Retinal pigment epithelial cell (primary cell): Measurements from ENCODE around the gene HS6ST1.

Experiments used
- DNase-seq: peaks from one replicate; pipeline ENCODE4 v3.0.0-alpha.2; 2010; ENCODE audit warnings: low read depth
- H3K4me3 ChIP-seq: 2 replicates; pipeline ENCODE4 v1.5.1; 2011; ENCODE audit warnings: mild to moderate bottlenecking, low read length, control low read depth, moderate library complexity
- TF ChIP-seq, protein P1 (sequence below): conservative IDR thresholded peaks from 2 replicates; pipeline ENCODE4 v1.5.1; 2011; ENCODE audit warnings: low read depth, low read length, control low read depth, inconsistent platforms

Gene HS6ST1

DNA sequence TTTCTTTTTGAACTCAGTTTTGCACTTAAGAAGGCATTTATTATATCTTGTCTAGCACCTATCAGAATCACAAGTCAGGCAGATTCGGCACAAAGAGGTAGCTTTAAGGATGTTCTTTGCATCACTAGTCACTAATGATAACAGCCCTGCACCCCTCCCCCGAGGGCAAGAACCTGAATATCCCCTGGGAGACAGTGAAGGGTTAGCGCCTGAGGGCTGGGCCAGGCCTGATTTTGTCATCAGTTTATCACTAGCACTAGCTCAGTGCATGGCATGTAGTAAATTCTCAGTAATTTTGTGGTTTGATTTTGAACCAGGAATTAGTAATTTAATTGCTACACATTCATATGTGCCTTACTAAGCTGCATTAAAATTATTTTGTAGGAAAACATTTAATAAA lies 23.9 kb upstream of the HS6ST1 start:
- DNase-seq = no peak
- no peak overlapping the region for H3K4me3 ChIP-seq
- TF ChIP-seq, protein P1, sequence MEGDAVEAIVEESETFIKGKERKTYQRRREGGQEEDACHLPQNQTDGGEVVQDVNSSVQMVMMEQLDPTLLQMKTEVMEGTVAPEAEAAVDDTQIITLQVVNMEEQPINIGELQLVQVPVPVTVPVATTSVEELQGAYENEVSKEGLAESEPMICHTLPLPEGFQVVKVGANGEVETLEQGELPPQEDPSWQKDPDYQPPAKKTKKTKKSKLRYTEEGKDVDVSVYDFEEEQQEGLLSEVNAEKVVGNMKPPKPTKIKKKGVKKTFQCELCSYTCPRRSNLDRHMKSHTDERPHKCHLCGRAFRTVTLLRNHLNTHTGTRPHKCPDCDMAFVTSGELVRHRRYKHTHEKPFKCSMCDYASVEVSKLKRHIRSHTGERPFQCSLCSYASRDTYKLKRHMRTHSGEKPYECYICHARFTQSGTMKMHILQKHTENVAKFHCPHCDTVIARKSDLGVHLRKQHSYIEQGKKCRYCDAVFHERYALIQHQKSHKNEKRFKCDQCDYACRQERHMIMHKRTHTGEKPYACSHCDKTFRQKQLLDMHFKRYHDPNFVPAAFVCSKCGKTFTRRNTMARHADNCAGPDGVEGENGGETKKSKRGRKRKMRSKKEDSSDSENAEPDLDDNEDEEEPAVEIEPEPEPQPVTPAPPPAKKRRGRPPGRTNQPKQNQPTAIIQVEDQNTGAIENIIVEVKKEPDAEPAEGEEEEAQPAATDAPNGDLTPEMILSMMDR = no peak

- TF ChIP-seq, protein P1 = no peak
- no peak overlapping the region for H3K4me3 ChIP-seq
- DNase-seq = no peak
Measured at GRCh38 chr2:128341621-128342020, 23.0 kb upstream of the HS6ST1 start.

- H3K4me3 ChIP-seq = no peak overlapping the region
- TF ChIP-seq, protein P1 = no peak
- DNase-seq = no peak
Measured at GRCh38 chr2:128332091-128332634, 13.5 kb upstream of the HS6ST1 start.

GRCh38 chr2:128330583-128330982 lies 11.9 kb upstream of the HS6ST1 start:
- TF ChIP-seq, protein P1 = no peak
- no peak for DNase-seq
- no peak overlapping the region for H3K4me3 ChIP-seq

- H3K4me3 ChIP-seq = no peak overlapping the region
- TF ChIP-seq, protein P1 = no peak
- DNase-seq = no peak
Measured at GRCh38 chr2:128329607-128330006, 10.9 kb upstream of the HS6ST1 start.

DNA sequence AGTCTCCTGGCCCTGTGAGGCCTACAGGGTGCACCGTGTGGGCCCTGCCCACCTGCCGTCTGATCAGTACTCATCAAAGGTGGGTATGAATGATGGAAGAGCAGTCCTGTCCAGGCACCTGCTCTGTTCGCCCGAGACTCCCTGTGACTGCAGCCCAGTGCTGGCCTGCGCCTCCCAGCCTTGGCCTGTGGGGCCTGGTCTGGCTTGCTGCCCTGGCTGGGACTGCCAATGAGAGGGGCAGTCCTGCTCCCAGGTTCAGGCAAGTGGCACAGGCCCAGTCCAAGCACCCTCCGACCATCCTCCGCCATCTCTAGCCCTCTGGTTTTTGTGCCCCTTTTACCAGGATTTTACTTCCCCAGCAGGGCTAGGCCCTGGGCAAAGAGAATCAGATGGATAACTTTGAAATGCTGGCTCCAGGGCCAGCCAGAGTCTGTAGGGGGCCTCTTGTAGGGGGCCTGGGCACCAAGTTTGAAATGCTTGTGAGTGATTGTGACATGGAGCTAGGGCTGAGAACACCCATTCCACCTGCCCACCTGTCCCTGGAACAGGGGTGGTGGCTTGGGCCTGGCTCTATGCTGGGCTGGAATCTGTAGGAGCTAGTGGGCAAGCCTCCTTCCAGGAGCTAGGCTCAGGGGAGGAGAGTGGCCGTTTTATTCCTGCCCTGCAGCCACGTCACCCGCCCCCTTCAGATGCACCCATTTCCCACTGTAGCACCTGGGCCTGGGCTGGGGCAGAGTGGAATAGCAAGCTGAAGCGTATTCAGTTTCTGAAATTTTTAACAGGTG lies 8.7 kb upstream of the HS6ST1 start:
- no peak overlapping the region for H3K4me3 ChIP-seq
- no peak for DNase-seq
- TF ChIP-seq, protein P1 = no peak

DNA sequence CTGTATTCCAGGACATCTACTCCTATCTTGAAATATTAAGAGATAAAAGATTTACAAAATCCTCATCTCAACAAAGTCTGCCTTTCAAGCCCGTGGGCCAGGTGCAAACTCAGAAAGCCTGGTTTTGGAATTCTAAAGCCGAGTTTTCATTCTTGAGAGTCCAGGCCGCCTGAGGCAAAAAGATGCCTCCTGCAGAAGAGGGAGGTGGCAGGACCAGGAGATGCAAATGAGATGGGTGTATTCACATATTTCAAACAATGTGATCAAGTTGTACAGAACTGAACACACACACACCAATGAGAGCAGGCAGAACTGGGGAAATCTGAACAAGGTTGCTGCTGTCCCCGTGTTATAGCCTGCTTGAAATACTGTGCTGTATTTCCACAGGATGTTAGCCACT lies 7.7 kb upstream of the HS6ST1 start:
- TF ChIP-seq, protein P1 = no peak
- DNase-seq = no peak
- H3K4me3 ChIP-seq = no peak overlapping the region
